Body of pancreas (tissue), 4 donors: ENCODE data around the gene C10orf95. TPM values are rescaled to one million over a fixed set of nuclear protein-coding genes. Genes with fewer than 3 reads are reported as not detected.
A peak's percentile ranks its signal among the peaks of the same experiment; 100 is the strongest.

ENCODE experiments used
- ATAC-seq: fragments of 150-250 bp; one replicate; pipeline ENCODE4 v1.9.1; 2016
- DNase-seq, 4 donors: peaks; one replicate each; pipeline ENCODE4 v3.0.0-alpha.2; 2019
- H3K27ac ChIP-seq, 4 donors: fragments of 200-600 bp; sonication (generic); 1 replicate in 3 of 4; 2 replicates in 1 of 4; pipeline versions ENCODE4 v1.5.1 to v1.6.1; 2016 to 2019; ENCODE audit warnings: mild to moderate bottlenecking in 1 of 4, mixed read lengths in 1 of 4, moderate library complexity in 1 of 4
- H3K27me3 ChIP-seq, 2 donors: fragments of 200-600 bp; sonication (generic); one replicate each; pipeline ENCODE4 v1.6.0; 2016; ENCODE audit warnings: mild to moderate bottlenecking in 1 of 2
- H3K36me3 ChIP-seq, 2 donors: fragments of 200-600 bp; sonication (generic); replicated peaks in 1 of 2; 2 replicates each; pipeline ENCODE4 v1.5.1; 2016; ENCODE audit warnings: low read depth in 2 of 2; ENCODE audit not compliant: insufficient read depth in 1 of 2
- H3K4me1 ChIP-seq: fragments of 200-600 bp; sonication (generic); one replicate; pipeline ENCODE4 v1.6.0; 2016
- H3K4me3 ChIP-seq, 2 donors: fragments of 200-600 bp; sonication (generic); 1 replicate in 1 of 2; 2 replicates in 1 of 2; pipeline ENCODE4 v1.5.1; 2016 to 2019
- H3K9me3 ChIP-seq, 3 donors: fragments of 200-600 bp; sonication (generic); 1 replicate in 2 of 3; 2 replicates in 1 of 3; pipeline ENCODE4 v1.5.1; 2016
- POLR2A ChIP-seq, 3 donors: fragments of 450-650 bp; IDR thresholded peaks; one replicate each; pipeline ENCODE4 v1.6.1; 2016; ENCODE audit warnings: antibody characterized with exemption in 3 of 3, mild to moderate bottlenecking in 2 of 3
- WGBS, 2 donors: methylation state at CpG; one replicate each; pipeline ENCODE4 v1.1.5; 2017; 5-methylcytosine and 5-hydroxymethylcytosine counted together
- intact Hi-C: fragments of 100-400 bp; cut with DNase I; formaldehyde crosslinking; loops from one replicate; pipeline ENCODE4 v1.15.1; 2023
- total RNA-seq, 2 donors: library from RNA; depleted of rRNA; stranded (reverse); fragments of >200 nt; gene quantifications; one replicate each; pipeline ENCODE4 v1.1.0, GENCODE V29; 2016
- TF ChIP-seq, protein P1 (sequence below), 7 experiments: fragments of 450-650 bp in 4 of 7; fragments of 200-600 bp in 3 of 7; sonication (generic) in 3 of 7; IDR thresholded peaks; one replicate each; pipeline ENCODE4 v1.5.1; 2016 to 2019; ENCODE audit warnings: antibody characterized with exemption in 7 of 7

The C10orf95 gene
- total RNA-seq, 2 donors from 2014 or later: 0.66 to 4.2 TPM

GRCh38 chr10:102423372-102423968, 27.9 kb downstream of the C10orf95 start:
- Histone ChIP-seq H3K27ac (peak overlapping the region in 1 of 4 donors; percentile 95), H3K9me3 (no peaks in the 10 kb centered on the region), H3K4me1 (peaks cover 45% of the 10 kb centered on the region), H3K4me3 (no peak overlapping the region), H3K36me3 (no peaks in the 10 kb centered on the region), H3K27me3 (no peaks in the 10 kb centered on the region)
- 76 to 81% methylated on average over 6 to 13 of the region's 13 CpGs for WGBS, 2 donors
- intact Hi-C loops: no loop called here
- DNase-seq (no peak), ATAC-seq (no peak)
- TF ChIP-seq, protein P1, sequence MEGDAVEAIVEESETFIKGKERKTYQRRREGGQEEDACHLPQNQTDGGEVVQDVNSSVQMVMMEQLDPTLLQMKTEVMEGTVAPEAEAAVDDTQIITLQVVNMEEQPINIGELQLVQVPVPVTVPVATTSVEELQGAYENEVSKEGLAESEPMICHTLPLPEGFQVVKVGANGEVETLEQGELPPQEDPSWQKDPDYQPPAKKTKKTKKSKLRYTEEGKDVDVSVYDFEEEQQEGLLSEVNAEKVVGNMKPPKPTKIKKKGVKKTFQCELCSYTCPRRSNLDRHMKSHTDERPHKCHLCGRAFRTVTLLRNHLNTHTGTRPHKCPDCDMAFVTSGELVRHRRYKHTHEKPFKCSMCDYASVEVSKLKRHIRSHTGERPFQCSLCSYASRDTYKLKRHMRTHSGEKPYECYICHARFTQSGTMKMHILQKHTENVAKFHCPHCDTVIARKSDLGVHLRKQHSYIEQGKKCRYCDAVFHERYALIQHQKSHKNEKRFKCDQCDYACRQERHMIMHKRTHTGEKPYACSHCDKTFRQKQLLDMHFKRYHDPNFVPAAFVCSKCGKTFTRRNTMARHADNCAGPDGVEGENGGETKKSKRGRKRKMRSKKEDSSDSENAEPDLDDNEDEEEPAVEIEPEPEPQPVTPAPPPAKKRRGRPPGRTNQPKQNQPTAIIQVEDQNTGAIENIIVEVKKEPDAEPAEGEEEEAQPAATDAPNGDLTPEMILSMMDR (IDR thresholded peaks at IDR 0.05): no peak
- TF ChIP-seq POLR2A (IDR thresholded peaks at IDR 0.05): no peak

GRCh38 chr10:102422545-102423129, 28.7 kb downstream of the C10orf95 start:
- ATAC-seq (peak; percentile 56), DNase-seq (peak; percentile 85 to 88 (median 86))
- Histone ChIP-seq H3K36me3 (no peaks in the 10 kb centered on the region), H3K4me1 (peaks cover 45% of the 10 kb centered on the region), H3K27ac (peak overlapping the region; percentile 83 to 96 (median 91)), H3K9me3 (no peaks in the 10 kb centered on the region), H3K4me3 (peak overlapping the region in 1 of 2 donors; percentile 24), H3K27me3 (no peaks in the 10 kb centered on the region)
- no peak for TF ChIP-seq POLR2A (IDR thresholded peaks at IDR 0.05)
- TF ChIP-seq, protein P1 (IDR thresholded peaks at IDR 0.05): peak; percentile 70 to 90 (median 88)
- intact Hi-C loops: no loop called here
- WGBS, 2 donors: 1% methylated on average over 8 to 28 of the region's 28 CpGs

GRCh38 chr10:102421757-102422512, 29.4 kb downstream of the C10orf95 start:
- WGBS, 2 donors: 0 to 20% methylated on average over 1 to 62 of the region's 62 CpGs
- peaks cover 45% of the 10 kb centered on the region for H3K4me1 ChIP-seq
- peak; percentile 69 to 75 (median 72) for DNase-seq

DNA sequence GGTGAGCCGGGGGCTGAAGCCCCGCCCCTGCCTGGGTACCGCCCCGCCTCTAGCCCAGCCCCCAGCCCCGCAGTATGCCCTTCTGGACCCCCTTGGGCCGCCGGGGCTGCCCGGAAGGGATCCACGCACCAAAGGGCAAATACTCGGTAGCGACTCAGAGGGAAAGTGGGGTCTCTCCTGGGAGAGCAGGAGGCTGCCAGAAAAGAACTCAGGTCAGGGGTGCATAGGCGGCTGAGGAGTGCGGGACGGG, 29.9 kb downstream of the C10orf95 start:
- H3K4me3 ChIP-seq: peak overlapping the region; percentile 24 to 88
- intact Hi-C loops: no loop called here
- peak overlapping the region; percentile 83 to 96 (median 91) for H3K27ac ChIP-seq
- H3K9me3 ChIP-seq: no peaks in the 10 kb centered on the region
- H3K4me1 ChIP-seq: peaks cover 45% of the 10 kb centered on the region
- WGBS, 2 donors: 0 to 2% methylated on average over 4 to 10 of the region's 14 CpGs
- DNase-seq: no peak
- H3K36me3 ChIP-seq: no peaks in the 10 kb centered on the region
- no peak for TF ChIP-seq POLR2A (IDR thresholded peaks at IDR 0.05)
- TF ChIP-seq, protein P1 (IDR thresholded peaks at IDR 0.05): no peak
- H3K27me3 ChIP-seq: no peaks in the 10 kb centered on the region
- ATAC-seq: no peak

More at GRCh38 chr10:102421757-102422512, 29.4 kb downstream of the C10orf95 start:
- intact Hi-C loops: no loop called here
- Histone ChIP-seq H3K27ac (peak overlapping the region; percentile 83 to 96 (median 91)), H3K27me3 (no peaks in the 10 kb centered on the region), H3K9me3 (no peaks in the 10 kb centered on the region), H3K36me3 (no peaks in the 10 kb centered on the region), H3K4me3 (peak overlapping the region; percentile 24 to 88)
- TF ChIP-seq, protein P1 (IDR thresholded peaks at IDR 0.05): peak in 1 of 7 experiments; percentile 1
- peak; percentile 58 to 71 (median 70) for TF ChIP-seq POLR2A (IDR thresholded peaks at IDR 0.05)
- peak; percentile 34 for ATAC-seq
